ENCODE data around the gene CR2.
A peak's percentile ranks its signal among the peaks of the same experiment; 100 is the strongest.

CR2 gene

DNA sequence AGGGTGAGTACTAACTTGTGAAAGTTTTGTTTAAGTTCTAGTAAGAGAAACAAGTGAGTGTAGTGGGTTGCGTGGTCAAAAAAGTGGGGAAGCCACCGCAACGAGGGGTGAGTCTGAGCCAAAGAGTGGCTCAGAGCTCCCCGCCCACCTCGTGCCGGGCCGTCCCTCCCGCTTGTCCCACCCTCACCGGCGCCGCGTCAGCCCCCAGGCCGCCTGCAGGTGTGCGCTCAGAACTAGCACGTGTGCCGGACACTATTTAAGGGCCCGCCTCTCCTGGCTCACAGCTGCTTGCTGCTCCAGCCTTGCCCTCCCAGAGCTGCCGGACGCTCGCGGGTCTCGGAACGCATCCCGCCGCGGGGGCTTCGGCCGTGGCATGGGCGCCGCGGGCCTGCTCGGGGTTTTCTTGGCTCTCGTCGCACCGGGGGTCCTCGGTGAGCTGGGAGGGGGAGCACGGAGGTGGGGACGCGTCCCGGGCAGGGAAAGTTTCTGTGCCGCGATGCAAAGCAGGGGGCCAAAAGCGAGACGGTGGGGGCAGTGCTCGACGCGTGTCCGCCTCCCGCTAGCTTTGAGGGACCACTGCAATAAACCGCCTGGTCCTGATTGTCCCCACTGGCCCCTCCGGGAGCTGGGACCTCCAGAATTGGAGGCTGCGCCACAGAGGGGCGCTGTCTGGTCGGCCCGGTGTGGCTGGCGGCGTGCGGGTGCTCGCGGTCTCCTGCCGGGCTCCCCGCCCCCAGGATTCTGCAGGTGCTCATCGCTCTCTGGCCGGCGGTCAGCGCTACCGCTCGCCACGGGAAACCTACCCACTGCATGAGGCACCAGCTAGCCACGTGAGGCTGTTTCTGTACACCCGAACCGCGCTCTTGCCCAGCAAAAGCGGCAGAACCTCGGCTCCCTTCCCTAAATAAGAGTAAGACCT is at the start of gene CR2:
CR2 (plus strand) TSS at position 283 of the 919 bp plus-strand sequence; CDS start at position 374, 91 bp downstream.
- no peak for DNase-seq (ENCODE audit: low read depth, low spot score)
- no peak for TF ChIP-seq CTCF (IDR thresholded peaks at IDR 0.05; ENCODE audit: insufficient read depth, low read length, missing control alignments)
- ChIA-PET CTCF (no interaction called here), POLR2A (no interaction called here)
- no peak within 1 kb of the TSS for H3K4me3 ChIP-seq (ENCODE audit: low read depth, low read length)

DNA sequence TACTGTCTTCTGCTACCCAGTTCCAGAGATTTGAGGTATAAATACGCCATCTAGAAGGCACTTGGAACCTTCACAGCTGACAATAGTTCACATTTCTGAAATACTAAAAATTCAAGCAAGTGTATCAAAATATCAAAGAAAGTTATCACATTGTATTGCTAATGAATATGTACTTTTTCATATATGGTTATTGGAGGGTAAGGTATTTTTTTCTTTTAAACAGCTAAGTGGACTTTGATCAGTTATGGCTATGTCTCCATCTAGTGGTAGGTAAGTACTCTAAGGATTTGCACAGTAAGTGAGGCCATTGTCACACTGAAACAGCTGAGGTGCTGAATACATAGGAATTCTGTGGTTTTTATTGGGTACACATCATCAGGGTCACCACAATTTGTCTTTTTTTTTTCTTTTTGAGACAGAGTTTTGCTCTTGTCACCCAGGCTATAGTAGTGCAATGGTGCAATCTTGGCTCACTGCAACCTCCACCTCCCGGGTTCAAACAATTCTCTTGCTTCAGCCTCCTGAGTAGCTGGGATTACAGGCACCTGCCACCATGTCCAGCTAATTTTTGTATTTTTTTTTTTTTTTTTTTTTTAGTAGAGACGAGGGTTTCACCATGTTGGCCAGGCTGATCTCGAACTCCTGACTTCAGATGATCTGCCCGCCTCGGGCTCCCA is 49.1 kb upstream of the CR2 start:
- POLR2A ChIA-PET = interaction anchor here (0.7 kb wide), 1 partner anchor 8 kb away, joined by 3 read pairs; no protein-coding TSS in a partner anchor
- no peak overlapping the region for H3K4me3 ChIP-seq (ENCODE audit: low read depth, low read length)
- CTCF ChIA-PET = interaction anchor here (0.6 to 6.1 kb wide), 45 partner anchors 8 to 422 kb away, joined by 3 to 91 read pairs (median 4); partner anchors contain the start of genes C4BPB, CD55 and PFKFB2
- peak; percentile 28 for DNase-seq (ENCODE audit: low read depth, low spot score)
- TF ChIP-seq CTCF (IDR thresholded peaks at IDR 0.05; ENCODE audit: insufficient read depth, low read length, missing control alignments) = peak; percentile 70

GRCh38 chr1:207405814-207406213 is 48.3 kb upstream of the CR2 start:
- ChIA-PET CTCF (interaction anchor here (1.0 to 6.1 kb wide), 26 partner anchors 7 to 400 kb away, joined by 3 to 91 read pairs (median 5); partner anchors contain the start of genes C4BPB, CD55 and PFKFB2), POLR2A (no interaction called here)
- no peak for DNase-seq (ENCODE audit: low read depth, low spot score)
- H3K4me3 ChIP-seq (ENCODE audit: low read depth, low read length) = no peak overlapping the region
- TF ChIP-seq CTCF (IDR thresholded peaks at IDR 0.05; ENCODE audit: insufficient read depth, low read length, missing control alignments) = no peak

GRCh38 chr1:207407655-207408260 is 46.4 kb upstream of the CR2 start:
- no peak overlapping the region for H3K4me3 ChIP-seq (ENCODE audit: low read depth, low read length)
- no peak for DNase-seq (ENCODE audit: low read depth, low spot score)
- CTCF ChIA-PET = interaction anchor here (1.2 to 6.1 kb wide), 3 partner anchors 11 to 323 kb away, joined by 7 to 91 read pairs (median 12); no protein-coding TSS in a partner anchor
- POLR2A ChIA-PET = no interaction called here
- TF ChIP-seq CTCF (IDR thresholded peaks at IDR 0.05; ENCODE audit: insufficient read depth, low read length, missing control alignments) = no peak

DNA sequence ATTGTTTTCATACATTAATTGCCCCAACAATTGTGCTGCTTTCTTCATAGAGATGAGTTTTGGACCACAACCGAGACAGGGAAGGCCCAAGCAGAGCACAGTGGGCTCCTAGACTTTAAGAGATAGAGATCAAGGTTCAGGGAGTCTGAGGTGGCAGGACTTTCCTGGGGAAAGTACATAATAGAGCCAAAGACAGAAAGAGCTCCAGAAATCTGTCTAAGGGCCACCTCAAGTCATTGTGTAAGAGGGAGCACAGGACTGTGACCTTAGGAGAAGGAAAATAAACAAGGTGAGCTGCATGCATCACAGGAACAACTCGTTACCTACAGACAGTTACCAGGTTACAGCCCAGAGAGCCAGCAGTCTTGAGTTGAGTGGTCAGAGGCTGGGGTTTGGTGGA is 41.3 kb upstream of the CR2 start:
- no peak overlapping the region for H3K4me3 ChIP-seq (ENCODE audit: low read depth, low read length)

More for the DNA sequence above, 41.3 kb upstream of the CR2 start:
- CTCF ChIA-PET = interaction anchor here (1.6 kb wide), 1 partner anchor 8 kb away, joined by 7 read pairs; no protein-coding TSS in a partner anchor
- no peak for TF ChIP-seq CTCF (IDR thresholded peaks at IDR 0.05; ENCODE audit: insufficient read depth, low read length, missing control alignments)
- POLR2A ChIA-PET = interaction anchor here (0.5 kb wide), 1 partner anchor 8 kb away, joined by 3 read pairs; no protein-coding TSS in a partner anchor
- DNase-seq (ENCODE audit: low read depth, low spot score) = no peak
